K562 (cell line): ENCODE measurements around the gene ACTN1. TPM values are rescaled to one million over a fixed set of nuclear protein-coding genes. Genes with fewer than 3 reads are reported as not detected.

Experiments used
- ATAC-seq: fragments of 200-7000 bp; cut with Tn5 transposase; 3 replicates; pipeline ENCODE4 v1.9.1; 2020; ENCODE audit warnings: moderate library complexity
- BruUV-seq: library from RNA; stranded (reverse); fragments of 400-500 nt; replicated peaks from 2 replicates; lab custom pipeline; 2021; lab: Mats Ljungman, UMichigan
- CTCF ChIA-PET: fragments of 300-600 bp; formaldehyde crosslinking; extraction: SDS; loops from one replicate; lab custom pipeline; 2021; ENCODE audit warnings: low intra/inter-chr PET ratio; lab: Yijun Ruan, JAX
- POLR2A ChIA-PET: fragments of 300-600, 350-650 bp; sonication (Branson Sonifier 250); formaldehyde crosslinking; extraction: SDS; loops from one replicate; lab custom pipeline; 2021; ENCODE audit warnings: antibody characterized with exemption, inconsistent platforms; lab: Yijun Ruan, JAX
- DNase-seq, 4 experiments: peaks; one replicate each; pipeline versions ENCODE4 v3.0.0 to v3.0.0-alpha.2; 2011 to 2018; ENCODE audit warnings: low spot score in 3 of 4, mixed read lengths in 3 of 4; ENCODE audit errors: extremely low read depth in 1 of 4
- FAIRE-seq: peaks from 2 replicates; lab custom pipeline; 2011; peaks lifted over from hg19 to GRCh38; lab: Jason Lieb, UNC
- H2AFZ ChIP-seq: 2 replicates; pipeline ENCODE4 v1.6.0; 2011; ENCODE audit warnings: low read depth, low read length, control low read depth, inconsistent platforms
- H3K27ac ChIP-seq: fragments of 200-600 bp; 3 replicates; pipeline ENCODE4 v1.8.0; 2011; ENCODE audit warnings: low read depth, mild to moderate bottlenecking, control low read depth, inconsistent platforms, low read length, moderate library complexity, mixed read lengths; ENCODE audit errors: extremely low read depth
- H3K27me3 ChIP-seq, 2 experiments: fragments of 300-600 bp in 1 of 2; 2 replicates in 1 of 2; 3 replicates in 1 of 2; pipeline versions ENCODE4 v1.6.0 to v1.8.0; 2011; ENCODE audit warnings: inconsistent platforms in 2 of 2, low read length in 2 of 2, mild to moderate bottlenecking in 1 of 2, mixed read lengths in 1 of 2, moderate library complexity in 1 of 2; ENCODE audit not compliant: control insufficient read depth in 2 of 2, insufficient read depth in 2 of 2
- H3K36me3 ChIP-seq: fragments of 300-600 bp; 3 replicates; pipeline ENCODE4 v1.8.0; 2011; ENCODE audit warnings: mild to moderate bottlenecking, low read length, inconsistent platforms; ENCODE audit not compliant: control insufficient read depth, insufficient read depth
- H3K4me1 ChIP-seq, 2 experiments: fragments of 200-600 bp in 1 of 2; replicated peaks in 1 of 2; 2 replicates in 1 of 2; 3 replicates in 1 of 2; pipeline versions ENCODE4 v1.5.1 to v1.8.0; 2011; ENCODE audit warnings: inconsistent platforms in 2 of 2, low read length in 2 of 2, mild to moderate bottlenecking in 1 of 2, mixed read lengths in 1 of 2, moderate library complexity in 1 of 2; ENCODE audit not compliant: control insufficient read depth in 2 of 2, insufficient read depth in 2 of 2
- H3K4me2 ChIP-seq: 2 replicates; pipeline ENCODE4 v1.6.1; 2011; ENCODE audit warnings: low read length, control low read depth, inconsistent platforms, mixed read lengths; ENCODE audit not compliant: insufficient read depth
- H3K4me3 ChIP-seq: fragments of 200-600 bp; sonication (generic), shearing (Covaris generic); 2 replicates; pipeline ENCODE4 v1.5.1; 2016; ENCODE audit warnings: control low read depth, inconsistent platforms
- H3K79me2 ChIP-seq: fragments of 200-600 bp; 3 replicates; pipeline ENCODE4 v1.8.0; 2011; ENCODE audit warnings: low read length, inconsistent platforms; ENCODE audit not compliant: control insufficient read depth, insufficient read depth
- H3K9ac ChIP-seq, 2 experiments: 2 replicates each; pipeline versions ENCODE4 v1.6.0 to v1.6.1; 2011; ENCODE audit warnings: low read depth in 2 of 2, low read length in 2 of 2, control low read depth in 1 of 2, inconsistent platforms in 1 of 2, mild to moderate bottlenecking in 1 of 2, mixed read lengths in 1 of 2; ENCODE audit not compliant: insufficient read depth in 1 of 2
- H3K9me1 ChIP-seq: one replicate; pipeline ENCODE4 v1.6.0; 2011; ENCODE audit warnings: inconsistent platforms, mild to moderate bottlenecking, low read length, moderate library complexity; ENCODE audit not compliant: control insufficient read depth, insufficient read depth
- H3K9me3 ChIP-seq: replicated peaks from 2 replicates; pipeline ENCODE4 v1.5.1; 2011; ENCODE audit warnings: low read depth, low read length, inconsistent platforms; ENCODE audit not compliant: control insufficient read depth, insufficient read depth
- H4K20me1 ChIP-seq: replicated peaks from 2 replicates; pipeline ENCODE4 v1.6.1; 2011; ENCODE audit warnings: low read length, inconsistent platforms, mixed read lengths; ENCODE audit not compliant: control insufficient read depth, insufficient read depth
- BCOR ChIP-seq: fragments of 450-650 bp; IDR thresholded peaks from 2 replicates; pipeline ENCODE4 v1.6.1; 2016
- ETS2 ChIP-seq: IDR thresholded peaks from 2 replicates; pipeline ENCODE4 v1.6.1; 2016; ENCODE audit warnings: borderline replicate concordance, missing genetic modification characterization, mild to moderate bottlenecking, moderate library complexity, missing compliant biosample characterization; ENCODE audit not compliant: poor library complexity, severe bottlenecking
- MTF1 ChIP-seq: fragments of 250-450 bp; sonication (Bioruptor Pico); IDR thresholded peaks from 2 replicates; pipeline ENCODE4 v1.9.0; 2021; ENCODE audit warnings: moderate library complexity, mild to moderate bottlenecking, inconsistent platforms, borderline replicate concordance
- NFYB ChIP-seq: IDR thresholded peaks from 2 replicates; pipeline ENCODE4 v1.6.1; 2011; ENCODE audit warnings: mild to moderate bottlenecking, moderate library complexity; ENCODE audit not compliant: insufficient read length; ENCODE audit errors: extremely low read depth
- NR4A1 ChIP-seq, 2 experiments: fragments of 250-450 bp in 1 of 2; fragments of 450-650 bp in 1 of 2; sonication (Bioruptor Pico) in 1 of 2; IDR thresholded peaks; 2 replicates each; pipeline versions ENCODE4 v1.4.0 to v1.6.1; 2016 to 2020; ENCODE audit warnings: mild to moderate bottlenecking in 2 of 2, missing compliant biosample characterization in 1 of 2, missing genetic modification characterization in 1 of 2, moderate library complexity in 1 of 2
- SFPQ ChIP-seq: fragments of 200-400 bp; formaldehyde crosslinking; IDR thresholded peaks from 2 replicates; pipeline ENCODE4 v1.6.1; 2017; ENCODE audit warnings: mild to moderate bottlenecking, low read depth, low read length, moderate library complexity
- TAF1 ChIP-seq: IDR thresholded peaks from 2 replicates; pipeline ENCODE4 v1.6.1; 2011; ENCODE audit warnings: mild to moderate bottlenecking, low read length, moderate library complexity; ENCODE audit not compliant: insufficient read depth, control insufficient read depth, severe bottlenecking; ENCODE audit errors: extremely low read depth
- TBP ChIP-seq: optimal IDR thresholded peaks from 2 replicates; pipeline ENCODE3; 2011; ENCODE audit warnings: low read depth, low read length, improper control_type of control experiment
- TCFL5 ChIP-seq: fragments of 250-450 bp; sonication (Bioruptor Pico); conservative IDR thresholded peaks from 2 replicates; pipeline ENCODE4 v1.6.1; 2021; ENCODE audit warnings: mild to moderate bottlenecking, moderate library complexity, matching md5 sums
- ZNF592 ChIP-seq: fragments of 450-650 bp; IDR thresholded peaks from 2 replicates; pipeline ENCODE4 v1.6.1; 2017; ENCODE audit warnings: antibody characterized with exemption, mild to moderate bottlenecking
- WGBS: fragments of 100-300 bp; shearing (Covaris generic); methylation state at CpG from one replicate; pipeline ENCODE4 v1.1.6; 2016; ENCODE audit warnings: low coverage, mixed read lengths; ENCODE audit not compliant: insufficient coverage; ENCODE audit errors: missing lambda C conversion rate; 5-methylcytosine and 5-hydroxymethylcytosine counted together
- in situ Hi-C: fragments of 300-500 bp; cut with MboI; formaldehyde crosslinking; loops from 4 replicates; pipeline ENCODE4 v1.15.0; 2018; ENCODE audit warnings: inconsistent platforms, mixed read lengths
- intact Hi-C: fragments of 100-400 bp; cut with micrococcal nuclease; formaldehyde crosslinking; loops from 2 replicates; pipeline ENCODE4 v1.14.2; 2022
- polyA plus RNA-seq, 8 experiments: library from polyadenylated mRNA; depleted of rRNA in 4 of 8; stranded (reverse) in 5 of 8; unstranded in 3 of 8; fragments of >200 nt; fragmentation: Nextera tagmentation in 2 of 8; fragmentation: Illumina TruSeq in 1 of 8; extraction: Ambion mirVana in 2 of 8; extraction: Trizol in 1 of 8; gene quantifications; 2 replicates each; pipeline versions ENCODE4 v1.2.1 to v1.2.3, GENCODE V29; 2011 to 2014; ENCODE audit warnings: inconsistent platforms in 1 of 8, missing spikeins in 1 of 8
- total RNA-seq, 7 experiments: library from RNA; depleted of rRNA in 6 of 7; stranded (reverse); fragments of >200 nt in 6 of 7; fragmentation: Illumina TruSeq in 2 of 7; extraction: Trizol in 2 of 7; gene quantifications; 2 replicates each; pipeline versions ENCODE4 v1.2.1 to v1.2.3, GENCODE V29; 2011 to 2021; ENCODE audit warnings: low replicate concordance in 1 of 7
- TF ChIP-seq, protein P1 (sequence below): fragments of 150-350 bp; IDR thresholded peaks from 2 replicates; pipeline ENCODE4 v1.6.1; 2014; ENCODE audit warnings: low read depth, mild to moderate bottlenecking, low read length, borderline replicate concordance

Gene ACTN1
- total and polyA plus RNA-seq, 9 of the 15 experiments (the other 6 are each of a cell fraction or from before 2014, with no cell fraction given): 2.2 to 67.7 (median 34.5) TPM

DNA sequence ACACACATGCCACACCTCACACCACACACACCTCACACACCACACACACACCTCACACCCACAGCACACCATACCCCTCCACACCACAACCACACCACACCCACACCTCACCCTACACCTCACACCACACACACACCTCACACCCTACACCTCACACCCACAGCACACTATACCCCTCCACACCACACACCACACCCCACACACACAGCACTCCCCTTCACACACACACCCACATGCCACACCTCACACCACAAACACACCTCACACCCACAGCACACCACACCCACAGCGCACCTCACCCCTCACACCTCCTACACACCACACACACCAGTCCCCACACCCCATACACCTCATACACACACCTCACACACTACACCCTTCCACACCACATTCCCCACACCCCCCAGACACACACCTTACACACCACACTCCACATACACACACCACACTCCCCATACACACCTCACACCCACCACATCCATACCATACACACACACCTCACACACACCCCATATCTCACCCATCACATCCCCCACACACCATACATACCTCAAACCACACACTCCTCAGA lies 80.0 kb downstream of the ACTN1 start:
- CTCF ChIA-PET: no interaction called here
- Histone ChIP-seq H3K9ac (no peak overlapping the region), H3K4me2 (no peak overlapping the region), H3K36me3 (peaks cover 38% of the 10 kb centered on the region; the same call in 1 of the 3 replicates), H3K27ac (no peak overlapping the region), H4K20me1 (no peaks in the 10 kb centered on the region), H2AFZ (no peak overlapping the region), H3K9me1 (no peaks in the 10 kb centered on the region), H3K4me1 (no peaks in the 10 kb centered on the region), H3K9me3 (no peaks in the 10 kb centered on the region), H3K27me3 (no peaks in the 10 kb centered on the region), H3K4me3 (no peak overlapping the region), H3K79me2 (no peaks in the 10 kb centered on the region)
- no TSS peak for BruUV-seq
- POLR2A ChIA-PET: no interaction called here
- no peak for FAIRE-seq
- in situ Hi-C loops (no loop called here), intact Hi-C loops (no loop called here)
- no peak for ATAC-seq
- 100% methylated on average over 1 of the region's 1 CpG for WGBS
- no peak for DNase-seq
- TF ChIP-seq TBP (no peak), MTF1 (CRISPR knock-in tag) (no peak), NR4A1 (CRISPR knock-in tag; IDR thresholded peaks at IDR 0.05) (no peak), NR4A1 (tag; IDR thresholded peaks at IDR 0.05) (no peak), TAF1 (no peak), TCFL5 (CRISPR knock-in tag) (no peak), SFPQ (no peak), NFYB (no peak), ZNF592 (no peak), ETS2 (tag) (no peak), BCOR (no peak)
- TF ChIP-seq, protein P1, sequence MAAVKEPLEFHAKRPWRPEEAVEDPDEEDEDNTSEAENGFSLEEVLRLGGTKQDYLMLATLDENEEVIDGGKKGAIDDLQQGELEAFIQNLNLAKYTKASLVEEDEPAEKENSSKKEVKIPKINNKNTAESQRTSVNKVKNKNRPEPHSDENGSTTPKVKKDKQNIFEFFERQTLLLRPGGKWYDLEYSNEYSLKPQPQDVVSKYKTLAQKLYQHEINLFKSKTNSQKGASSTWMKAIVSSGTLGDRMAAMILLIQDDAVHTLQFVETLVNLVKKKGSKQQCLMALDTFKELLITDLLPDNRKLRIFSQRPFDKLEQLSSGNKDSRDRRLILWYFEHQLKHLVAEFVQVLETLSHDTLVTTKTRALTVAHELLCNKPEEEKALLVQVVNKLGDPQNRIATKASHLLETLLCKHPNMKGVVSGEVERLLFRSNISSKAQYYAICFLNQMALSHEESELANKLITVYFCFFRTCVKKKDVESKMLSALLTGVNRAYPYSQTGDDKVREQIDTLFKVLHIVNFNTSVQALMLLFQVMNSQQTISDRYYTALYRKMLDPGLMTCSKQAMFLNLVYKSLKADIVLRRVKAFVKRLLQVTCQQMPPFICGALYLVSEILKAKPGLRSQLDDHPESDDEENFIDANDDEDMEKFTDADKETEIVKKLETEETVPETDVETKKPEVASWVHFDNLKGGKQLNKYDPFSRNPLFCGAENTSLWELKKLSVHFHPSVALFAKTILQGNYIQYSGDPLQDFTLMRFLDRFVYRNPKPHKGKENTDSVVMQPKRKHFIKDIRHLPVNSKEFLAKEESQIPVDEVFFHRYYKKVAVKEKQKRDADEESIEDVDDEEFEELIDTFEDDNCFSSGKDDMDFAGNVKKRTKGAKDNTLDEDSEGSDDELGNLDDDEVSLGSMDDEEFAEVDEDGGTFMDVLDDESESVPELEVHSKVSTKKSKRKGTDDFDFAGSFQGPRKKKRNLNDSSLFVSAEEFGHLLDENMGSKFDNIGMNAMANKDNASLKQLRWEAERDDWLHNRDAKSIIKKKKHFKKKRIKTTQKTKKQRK: no peak
